Thymus (tissue), 11 donors: ENCODE measurements around the gene STK40. TPM values are rescaled to one million over a fixed set of nuclear protein-coding genes. Genes with fewer than 3 reads are reported as not detected.

ENCODE experiments used
- DNase-seq, 9 donors: peaks; one replicate each; pipeline ENCODE4 v3.0.0-alpha.2; 2013; ENCODE audit warnings: low spot score in 9 of 9, low read depth in 6 of 9, missing footprints in 1 of 9
- H3K27ac ChIP-seq, 2 donors: one replicate each; pipeline ENCODE4 v1.5.1; 2013; ENCODE audit warnings: control low read depth in 1 of 2, low read depth in 1 of 2, low read length in 1 of 2, mild to moderate bottlenecking in 1 of 2, moderate library complexity in 1 of 2
- H3K27me3 ChIP-seq, 2 donors: one replicate each; pipeline ENCODE4 v1.5.1; 2013; ENCODE audit warnings: low read length in 1 of 2; ENCODE audit not compliant: control insufficient read depth in 2 of 2, insufficient read depth in 1 of 2
- H3K36me3 ChIP-seq, 2 donors: one replicate each; pipeline ENCODE4 v1.5.1; 2013; ENCODE audit warnings: low read length in 1 of 2, mild to moderate bottlenecking in 1 of 2, moderate library complexity in 1 of 2; ENCODE audit not compliant: control insufficient read depth in 2 of 2, insufficient read depth in 2 of 2
- H3K4me1 ChIP-seq, 2 donors: one replicate each; pipeline ENCODE4 v1.5.1; 2013; ENCODE audit warnings: low read length in 2 of 2; ENCODE audit not compliant: control insufficient read depth in 2 of 2, insufficient read depth in 2 of 2
- H3K4me3 ChIP-seq, 2 donors: one replicate each; pipeline ENCODE4 v1.5.1; 2013; ENCODE audit warnings: low read length in 2 of 2, control low read depth in 1 of 2, mild to moderate bottlenecking in 1 of 2
- H3K9me3 ChIP-seq, 2 donors: one replicate each; pipeline ENCODE4 v1.5.1; 2013; ENCODE audit warnings: low read length in 1 of 2, mild to moderate bottlenecking in 1 of 2; ENCODE audit not compliant: control insufficient read depth in 2 of 2, insufficient read depth in 1 of 2
- WGBS: extraction: QIAGEN DNeasy Blood & Tissue Kit; methylation state at CpG from one replicate; pipeline ENCODE4 v1.1.7; 2013; 5-methylcytosine and 5-hydroxymethylcytosine counted together
- polyA plus RNA-seq: library from polyadenylated mRNA; stranded (reverse); fragments of 200-250 nt; gene quantifications from one replicate; pipeline ENCODE4 v1.2.3, GENCODE V29; 2013
- total RNA-seq: library from RNA; stranded (reverse); fragments of 120-200 nt; gene quantifications from one replicate; pipeline ENCODE4 v1.2.4, GENCODE V29; 2013
- donor health status: healthy.

The STK40 gene
- total and polyA plus RNA-seq, 2 donors, result 17.6 to 20.7 TPM

DNA sequence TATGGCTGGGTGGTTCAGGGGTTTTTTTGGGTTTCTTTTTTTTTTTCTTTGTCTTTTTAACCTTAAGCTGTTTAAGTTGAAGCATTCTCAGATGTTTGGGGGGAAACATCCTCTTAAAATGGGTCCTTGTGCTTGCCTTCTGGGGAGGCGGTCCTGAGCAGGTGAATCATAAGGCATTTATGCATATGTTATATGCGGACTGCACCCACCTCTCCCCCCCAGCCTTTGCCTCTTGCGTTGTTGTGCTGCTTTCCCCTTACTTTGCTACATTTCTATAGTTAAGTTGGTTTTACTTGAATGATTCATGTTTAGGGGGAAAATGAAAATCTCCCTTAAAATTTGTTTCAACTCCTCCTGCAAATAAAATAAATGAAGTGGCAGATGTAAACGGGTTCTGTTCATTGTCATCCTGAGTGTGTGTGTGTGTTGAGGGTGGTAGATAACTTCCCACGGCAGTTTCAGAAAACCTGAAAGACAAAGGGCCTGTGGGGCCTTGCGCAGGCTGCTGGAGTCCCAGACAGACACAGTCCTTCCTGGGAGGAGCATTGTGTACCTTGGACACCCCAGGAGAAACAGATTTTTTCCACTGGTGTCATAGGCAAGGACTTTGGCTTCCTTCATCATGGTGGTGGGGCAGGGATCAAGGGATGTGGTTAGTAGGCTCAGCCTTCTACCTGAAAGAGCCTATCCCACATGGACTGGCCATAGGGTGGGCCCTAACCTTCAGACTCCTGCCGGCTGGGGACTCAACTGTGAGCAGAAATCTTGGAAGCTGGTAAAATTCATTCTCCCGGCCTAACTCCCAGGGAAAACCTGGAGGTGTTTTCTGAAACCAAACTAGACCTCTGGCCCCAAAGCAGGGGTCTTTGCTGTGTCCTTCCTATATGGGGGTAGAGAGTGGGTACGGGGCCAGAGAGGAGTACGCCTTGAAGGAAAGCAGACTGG is 80.5 kb downstream of the STK40 start:
- no peak for DNase-seq
- Histone ChIP-seq H3K4me3 (no peak overlapping the region), H3K27me3 (no peaks in the 10 kb centered on the region), H3K36me3 (peaks cover 36 to 45% of the 10 kb centered on the region in 2 donors), H3K27ac (no peak overlapping the region), H3K4me1 (peaks cover 9 to 12% of the 10 kb centered on the region in 2 donors), H3K9me3 (no peaks in the 10 kb centered on the region)
- 84% methylated on average over 10 of the region's 10 CpGs for WGBS

DNA sequence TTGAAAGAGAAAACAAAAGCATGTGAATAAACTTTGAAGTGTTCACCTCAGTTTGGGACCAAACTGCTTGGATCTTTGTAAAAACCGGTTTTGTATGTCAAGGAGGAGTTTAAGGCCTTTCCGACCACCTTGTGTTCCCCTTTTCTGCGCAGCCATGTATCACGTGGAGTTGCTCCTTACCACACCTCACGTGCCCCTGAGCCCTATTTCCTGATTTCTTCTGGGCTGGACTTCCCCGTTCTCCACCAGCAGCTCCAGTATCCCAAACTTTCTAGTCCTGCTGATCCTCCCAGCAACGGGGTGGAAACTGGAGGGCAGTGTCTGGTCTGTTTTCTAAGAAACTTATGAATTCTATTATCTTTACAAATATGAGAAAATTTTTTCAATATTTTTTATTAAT is 81.2 kb downstream of the STK40 start:
- DNase-seq, result no peak
- WGBS, result 52% methylated on average over 7 of the region's 7 CpGs

GRCh38 chr1:36303650-36304360 is 81.9 kb downstream of the STK40 start:
- whole genome bisulfite sequencing, result 97% methylated on average over 23 of the region's 23 CpGs
- Histone ChIP-seq H3K9me3 (no peaks in the 10 kb centered on the region), H3K27me3 (no peaks in the 10 kb centered on the region), H3K36me3 (peaks cover 50 to 58% of the 10 kb centered on the region in 2 donors), H3K27ac (no peak overlapping the region), H3K4me1 (peaks cover 9 to 12% of the 10 kb centered on the region in 2 donors), H3K4me3 (no peak overlapping the region)
- DNase-seq, result no peak

More for the DNA sequence above, 81.2 kb downstream of the STK40 start:
- Histone ChIP-seq H3K9me3 (no peaks in the 10 kb centered on the region), H3K4me1 (peaks cover 9 to 12% of the 10 kb centered on the region in 2 donors), H3K27ac (no peak overlapping the region), H3K27me3 (no peaks in the 10 kb centered on the region), H3K4me3 (no peak overlapping the region), H3K36me3 (peaks cover 43 to 53% of the 10 kb centered on the region in 2 donors)

- Histone ChIP-seq H3K27ac (no peak overlapping the region), H3K27me3 (no peaks in the 10 kb centered on the region), H3K36me3 (peaks cover 56 to 63% of the 10 kb centered on the region in 2 donors), H3K4me3 (no peak overlapping the region), H3K4me1 (peaks cover 9 to 12% of the 10 kb centered on the region in 2 donors), H3K9me3 (no peaks in the 10 kb centered on the region)
- DNase-seq, result no peak
- WGBS, result 95% methylated on average over 5 of the region's 5 CpGs
Measured at GRCh38 chr1:36303244-36303643, 82.5 kb downstream of the STK40 start.

DNA sequence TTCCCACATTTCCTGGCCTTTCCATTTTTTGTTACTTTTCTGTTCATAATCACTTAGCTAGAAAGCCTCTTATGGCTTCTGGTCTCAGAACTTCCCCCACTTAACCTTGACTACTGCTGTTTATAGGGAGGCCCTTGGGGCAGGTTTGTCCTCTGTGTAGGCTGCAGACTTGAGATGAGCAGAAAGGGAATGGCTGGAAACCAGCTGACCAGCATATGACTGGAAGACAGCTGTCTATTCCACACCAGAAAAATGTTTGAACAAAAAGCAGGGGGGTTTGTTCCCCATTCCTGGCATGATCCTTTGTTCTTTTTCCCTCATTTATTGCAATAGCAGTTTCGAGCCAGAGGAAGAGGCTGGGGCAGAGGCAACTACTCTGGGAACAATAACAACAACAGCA is 84.5 kb downstream of the STK40 start:
- H3K27ac ChIP-seq, result no peak overlapping the region
- no peak overlapping the region for H3K4me3 ChIP-seq
- peaks cover 64 to 79% of the 10 kb centered on the region in 2 donors for H3K36me3 ChIP-seq
- H3K4me1 ChIP-seq, result peaks cover 4 to 5% of the 10 kb centered on the region in 2 donors
- no peak for DNase-seq
- H3K27me3 ChIP-seq, result no peaks in the 10 kb centered on the region
- WGBS, result 100% methylated on average over 1 of the region's 1 CpG
- no peaks in the 10 kb centered on the region for H3K9me3 ChIP-seq

- Histone ChIP-seq H3K4me3 (no peak overlapping the region), H3K27ac (no peak overlapping the region), H3K36me3 (peaks cover 68 to 86% of the 10 kb centered on the region in 2 donors), H3K4me1 (peaks cover 0 to 2% of the 10 kb centered on the region in 2 donors), H3K27me3 (no peaks in the 10 kb centered on the region), H3K9me3 (no peaks in the 10 kb centered on the region)
- no peak for DNase-seq
- WGBS, result 97% methylated on average over 1 of the region's 1 CpG
Measured at GRCh38 chr1:36300526-36300925, 85.2 kb downstream of the STK40 start.

DNA sequence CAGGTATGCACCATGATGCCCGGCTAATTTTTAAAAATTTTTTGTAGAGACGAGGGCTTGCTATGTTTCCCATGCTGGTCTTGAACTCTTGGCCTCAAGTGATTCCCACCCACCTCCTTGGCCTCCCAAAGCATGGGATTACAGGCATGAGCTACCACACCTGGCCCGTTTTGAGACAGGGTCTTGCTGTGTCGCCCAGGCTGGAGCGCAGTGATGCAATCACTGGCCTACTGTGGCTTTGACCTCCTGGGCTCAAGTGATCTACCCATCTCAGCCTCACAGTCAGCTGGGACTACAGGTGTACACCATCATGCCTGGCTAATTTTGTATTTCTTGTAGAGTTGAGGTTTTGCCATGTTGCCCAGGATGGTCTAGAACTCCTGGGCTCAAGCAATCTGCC is 87.1 kb downstream of the STK40 start:
- H3K36me3 ChIP-seq, result peaks cover 70 to 90% of the 10 kb centered on the region in 2 donors
- H3K27me3 ChIP-seq, result no peaks in the 10 kb centered on the region
- H3K4me1 ChIP-seq, result no peaks in the 10 kb centered on the region
- no peaks in the 10 kb centered on the region for H3K9me3 ChIP-seq
- no peak overlapping the region for H3K27ac ChIP-seq
- DNase-seq, result no peak
- WGBS, result 96% methylated on average over 5 of the region's 5 CpGs
- H3K4me3 ChIP-seq, result no peak overlapping the region

DNA sequence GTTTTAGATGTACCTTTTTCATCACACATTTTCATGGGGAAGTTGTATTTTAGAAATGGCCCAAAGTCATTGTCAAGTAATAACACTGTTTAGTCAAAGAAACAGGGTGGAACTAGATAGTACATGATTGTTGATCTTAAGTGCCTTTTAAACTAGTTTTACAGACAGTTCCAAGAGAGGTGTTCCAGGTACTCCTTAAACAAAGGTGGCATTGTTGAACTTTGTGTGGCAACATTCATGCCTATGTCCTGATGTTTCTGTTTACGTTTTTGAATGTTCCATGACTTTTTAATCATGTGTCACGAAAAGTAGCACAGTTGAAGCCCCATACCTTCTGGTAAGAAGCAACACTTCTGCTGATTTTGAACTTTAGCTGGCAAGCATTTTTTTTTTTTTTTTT is 88.7 kb downstream of the STK40 start:
- H3K27ac ChIP-seq, result no peak overlapping the region
- WGBS, result 96% methylated on average over 2 of the region's 2 CpGs
- H3K9me3 ChIP-seq, result no peaks in the 10 kb centered on the region
- DNase-seq, result no peak
- no peaks in the 10 kb centered on the region for H3K27me3 ChIP-seq
- no peak overlapping the region for H3K4me3 ChIP-seq
- no peaks in the 10 kb centered on the region for H3K4me1 ChIP-seq
- peaks cover 70 to 90% of the 10 kb centered on the region in 2 donors for H3K36me3 ChIP-seq

DNA sequence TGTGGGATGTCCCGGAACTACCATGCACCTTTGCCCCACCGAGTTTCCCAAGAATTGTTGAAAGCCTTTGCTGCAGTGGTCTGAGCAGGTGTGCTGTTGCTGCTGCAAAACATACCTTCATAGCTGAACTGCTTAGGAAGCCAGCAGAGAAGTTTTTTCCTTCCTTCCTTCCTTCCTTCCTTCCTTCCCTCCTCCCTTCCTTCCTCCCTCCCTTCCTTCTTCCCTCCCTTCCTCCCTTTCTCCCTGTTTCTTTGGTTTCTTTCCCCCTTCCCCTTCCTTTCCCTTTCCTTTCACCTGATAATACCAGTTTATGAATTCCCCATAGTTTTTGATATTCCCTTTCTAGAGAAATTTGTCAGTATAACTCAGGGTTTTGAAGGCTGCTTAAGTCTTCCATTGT is 90.3 kb downstream of the STK40 start:
- Histone ChIP-seq H3K4me3 (no peak overlapping the region), H3K4me1 (no peaks in the 10 kb centered on the region), H3K27ac (no peak overlapping the region), H3K36me3 (peaks cover 69 to 90% of the 10 kb centered on the region in 2 donors), H3K27me3 (no peaks in the 10 kb centered on the region), H3K9me3 (no peaks in the 10 kb centered on the region)
- 72% methylated on average over 2 of the region's 2 CpGs for WGBS
- DNase-seq, result no peak
